Activated T-helper 1 cell treated with anti-CD3 and anti-CD28 coated beads, Interleukin-12 subunit alpha, Interleukin-12 subunit beta, Interleukin-2, Interleukin-4 antibody, amounts not matched to agents 30 ng/mL and 10 ng/mL and 1 ng/mL, durations not matched to agents 14 hours and 24 hours and 36 hours (primary cell): ENCODE measurements around the gene ABO. TPM values are rescaled to one million over a fixed set of nuclear protein-coding genes. Genes with fewer than 3 reads are reported as not detected.
A peak's percentile ranks its signal among the peaks of the same experiment; 100 is the strongest.
"Not testable (repeated sequence)": the region's sequence is repeated elsewhere in the genome, so short reads cannot be mapped to it uniquely, and the experiment has no call there.

Source experiments
- DNase-seq: peaks from one replicate; pipeline ENCODE4 v3.0.0; 2021; ENCODE audit warnings: low spot score
- H3K27ac Mint-ChIP-seq: one replicate; pipeline ENCODE4 v1.8.0; 2021; ENCODE audit warnings: mild to moderate bottlenecking, mixed read lengths
- H3K27me3 Mint-ChIP-seq: one replicate; pipeline ENCODE4 v1.8.0; 2022; ENCODE audit warnings: mild to moderate bottlenecking, moderate library complexity, mixed read lengths; ENCODE audit not compliant: insufficient read depth
- H3K36me3 Mint-ChIP-seq: one replicate; pipeline ENCODE4 v1.8.0; 2021; ENCODE audit warnings: low read depth, mixed read lengths
- H3K4me1 Mint-ChIP-seq: one replicate; pipeline ENCODE4 v1.8.0; 2021; ENCODE audit warnings: low read depth, mixed read lengths
- H3K4me3 Mint-ChIP-seq: one replicate; pipeline ENCODE4 v1.8.0; 2021; ENCODE audit warnings: mild to moderate bottlenecking, moderate library complexity, mixed read lengths
- H3K9me3 Mint-ChIP-seq: one replicate; pipeline ENCODE4 v1.8.0; 2021; ENCODE audit warnings: mixed read lengths
- intact Hi-C: fragments of 100-400 bp; cut with micrococcal nuclease; formaldehyde crosslinking; loops from one replicate; pipeline ENCODE4 v1.15.1; 2024
- total RNA-seq: library from RNA; stranded (reverse); gene quantifications from 2 replicates; pipeline ENCODE4 v1.2.3, GENCODE V29; 2022

Gene ABO
- total RNA-seq, 1 donor from 2014 or later, result 0.60 TPM

DNA sequence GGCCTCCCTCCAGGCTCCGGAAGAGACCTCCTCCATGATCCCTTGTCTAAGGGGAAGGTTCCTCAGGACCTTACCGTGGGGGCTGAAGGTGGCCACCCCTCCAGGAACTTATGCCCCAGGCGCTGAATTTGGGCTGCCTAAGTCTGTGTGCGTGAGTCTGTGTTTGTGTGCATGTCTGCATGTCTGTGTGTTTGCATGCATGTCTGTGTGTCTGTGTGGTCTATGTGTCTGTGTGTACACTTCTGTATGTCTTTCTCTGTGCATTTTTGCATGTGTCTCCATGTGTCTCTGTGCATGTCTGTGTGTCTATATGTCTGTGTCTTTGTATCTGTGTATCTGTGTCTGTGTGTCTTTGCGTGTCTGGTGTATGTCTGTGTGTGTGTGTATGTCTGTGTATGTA, 20.5 kb downstream of the ABO start:
- Mint-ChIP-seq H3K4me3 (no peak overlapping the region), H3K9me3 (no peaks in the 10 kb centered on the region), H3K4me1 (peaks cover 13% of the 10 kb centered on the region), H3K36me3 (peaks cover 2% of the 10 kb centered on the region), H3K27ac (no peak overlapping the region), H3K27me3 (peaks cover 3% of the 10 kb centered on the region)
- no peak for DNase-seq
- intact Hi-C loops, result no loop called here

DNA sequence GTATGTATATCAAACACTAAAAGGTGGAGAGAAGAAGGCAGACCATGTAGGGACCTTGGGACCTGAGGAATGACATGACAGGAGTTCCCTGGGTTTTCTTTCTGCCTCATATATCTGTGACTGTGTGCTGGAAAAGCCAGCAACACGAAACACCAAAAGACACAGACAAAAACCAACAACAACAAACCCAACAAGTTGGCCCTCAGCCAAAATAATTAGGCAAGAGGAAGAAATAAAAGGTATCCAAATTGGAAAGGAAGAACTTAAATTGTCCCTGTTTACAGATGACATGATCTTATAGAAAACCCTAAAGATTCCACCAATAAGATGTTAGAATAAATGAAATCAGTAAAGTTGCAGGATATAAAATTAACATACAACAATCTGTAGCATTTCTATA, 21.7 kb downstream of the ABO start:
- Mint-ChIP-seq H3K27ac (no peak overlapping the region), H3K27me3 (peaks cover 3% of the 10 kb centered on the region), H3K36me3 (peaks cover 2% of the 10 kb centered on the region), H3K4me3 (no peak overlapping the region), H3K9me3 (no peaks in the 10 kb centered on the region), H3K4me1 (peaks cover 23% of the 10 kb centered on the region)
- DNase-seq, result no peak
- intact Hi-C loops, result no loop called here

DNA sequence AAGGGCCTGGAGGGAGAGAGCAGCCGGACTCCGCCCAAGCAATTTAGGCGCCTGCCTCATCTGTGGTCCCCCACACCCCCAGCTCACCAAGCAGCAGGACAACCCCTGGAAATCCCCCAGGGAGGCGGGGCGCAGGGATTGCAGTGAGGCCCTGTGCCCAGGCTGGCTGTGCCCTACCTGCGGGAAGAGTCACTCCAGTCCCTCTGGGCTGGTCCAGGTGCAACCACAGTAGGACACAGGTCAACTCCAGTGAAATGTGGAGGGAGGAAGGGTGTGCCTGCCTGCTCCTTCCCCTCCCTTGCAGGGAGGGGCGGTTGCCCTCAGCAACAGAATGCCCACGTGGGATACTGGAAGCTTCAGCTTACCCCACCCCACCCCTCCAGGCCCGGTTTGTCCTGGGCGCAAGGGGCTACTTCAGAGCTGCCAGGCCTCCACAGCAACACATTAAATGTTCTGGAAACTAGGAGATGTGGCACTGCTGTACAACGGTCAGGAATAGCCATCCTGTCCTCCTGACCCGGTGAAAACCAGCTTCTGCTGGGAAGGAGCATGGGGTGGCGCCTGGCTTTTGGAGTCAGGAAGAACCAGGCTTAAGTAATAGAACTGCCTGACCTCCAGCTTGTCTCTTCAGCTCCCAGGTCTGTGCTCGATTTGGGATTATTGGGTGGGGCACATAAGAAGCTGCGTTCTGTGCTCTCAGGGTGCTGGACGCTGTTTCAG, 22.5 kb downstream of the ABO start:
- H3K27me3 Mint-ChIP-seq, result peaks cover 3% of the 10 kb centered on the region
- no peaks in the 10 kb centered on the region for H3K9me3 Mint-ChIP-seq
- peaks cover 2% of the 10 kb centered on the region for H3K36me3 Mint-ChIP-seq
- peak; percentile 35 for DNase-seq
- H3K4me3 Mint-ChIP-seq, result peak overlapping the region; percentile 43
- intact Hi-C loops, result no loop called here
- H3K4me1 Mint-ChIP-seq, result peaks cover 23% of the 10 kb centered on the region
- H3K27ac Mint-ChIP-seq, result no peak overlapping the region

DNA sequence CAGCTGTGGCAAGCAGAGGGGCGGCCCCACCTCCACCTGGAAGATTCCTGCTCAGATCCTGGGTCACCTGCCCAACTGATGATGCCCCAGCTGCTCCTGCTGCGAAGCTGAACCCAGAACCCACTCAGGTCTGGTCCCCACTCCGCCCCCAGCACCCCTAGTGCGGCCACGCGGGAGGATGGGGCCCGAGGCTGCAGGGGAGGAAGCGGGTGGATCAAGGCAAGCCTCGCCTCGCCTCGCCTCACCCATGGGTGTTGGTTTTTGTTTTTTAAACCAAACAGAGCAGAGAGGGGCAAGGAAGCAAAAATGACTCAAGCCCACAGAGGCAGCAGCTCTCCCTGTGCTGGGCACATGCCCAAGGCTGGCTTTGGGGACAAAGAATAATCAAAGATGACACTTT, 23.2 kb downstream of the ABO start:
- Mint-ChIP-seq H3K4me3 (peak overlapping the region; percentile 43), H3K4me1 (peaks cover 23% of the 10 kb centered on the region), H3K27ac (no peak overlapping the region), H3K27me3 (peaks cover 3% of the 10 kb centered on the region), H3K36me3 (peaks cover 2% of the 10 kb centered on the region), H3K9me3 (no peaks in the 10 kb centered on the region)
- intact Hi-C loops, result no loop called here
- DNase-seq, result peak; percentile 44

DNA sequence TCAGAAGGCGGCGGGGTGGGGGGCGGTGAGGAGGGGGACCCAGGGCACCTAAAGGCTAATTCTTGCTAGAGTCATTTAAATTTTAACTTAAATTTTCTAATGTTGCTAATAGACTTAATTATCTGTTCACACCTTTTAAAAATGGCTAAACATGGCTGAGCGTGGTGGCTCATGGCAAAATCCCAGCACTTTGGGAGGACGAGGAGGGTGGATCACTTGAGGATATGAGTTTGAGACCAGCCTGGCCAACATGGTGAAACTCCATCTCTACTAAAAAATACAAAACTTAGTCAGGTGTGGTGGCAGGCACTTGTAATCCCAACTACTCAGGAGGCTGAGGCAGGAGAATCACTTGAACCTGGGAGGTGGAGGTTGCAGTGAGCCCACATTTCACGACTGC, 23.8 kb downstream of the ABO start:
- H3K4me3 Mint-ChIP-seq, H3K9me3 Mint-ChIP-seq, intact Hi-C loops, DNase-seq, H3K36me3 Mint-ChIP-seq, H3K27ac Mint-ChIP-seq, H3K27me3 Mint-ChIP-seq: not testable (repeated sequence)
- H3K4me1 Mint-ChIP-seq, result peaks cover 23% of the 10 kb centered on the region

DNA sequence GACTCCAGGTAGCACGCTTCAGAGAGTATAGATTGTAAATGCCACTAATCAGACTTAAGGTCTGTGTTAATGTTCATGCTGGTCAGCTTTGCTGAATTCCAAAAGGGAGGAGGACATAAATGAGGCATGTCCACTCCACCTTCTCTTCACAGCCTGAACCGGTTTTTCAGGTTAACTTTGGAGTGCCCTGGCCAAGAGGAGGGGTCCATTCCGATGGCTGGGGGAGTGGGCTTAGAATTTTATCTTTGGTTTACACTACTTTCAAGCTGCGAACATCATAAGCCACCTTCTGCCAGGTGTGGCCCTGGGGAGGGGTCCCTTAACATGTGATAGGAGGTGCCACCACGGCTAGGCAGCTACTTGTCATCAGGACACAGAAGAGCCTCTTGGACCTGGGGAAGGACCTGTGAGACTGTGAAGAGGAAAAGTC, 24.2 kb downstream of the ABO start:
- Mint-ChIP-seq H3K9me3 (no peaks in the 10 kb centered on the region), H3K27ac (no peak overlapping the region), H3K27me3 (peaks cover 3% of the 10 kb centered on the region), H3K4me3 (no peak overlapping the region), H3K36me3 (peaks cover 2% of the 10 kb centered on the region), H3K4me1 (peaks cover 23% of the 10 kb centered on the region)
- no peak for DNase-seq
- intact Hi-C loops, result no loop called here

DNA sequence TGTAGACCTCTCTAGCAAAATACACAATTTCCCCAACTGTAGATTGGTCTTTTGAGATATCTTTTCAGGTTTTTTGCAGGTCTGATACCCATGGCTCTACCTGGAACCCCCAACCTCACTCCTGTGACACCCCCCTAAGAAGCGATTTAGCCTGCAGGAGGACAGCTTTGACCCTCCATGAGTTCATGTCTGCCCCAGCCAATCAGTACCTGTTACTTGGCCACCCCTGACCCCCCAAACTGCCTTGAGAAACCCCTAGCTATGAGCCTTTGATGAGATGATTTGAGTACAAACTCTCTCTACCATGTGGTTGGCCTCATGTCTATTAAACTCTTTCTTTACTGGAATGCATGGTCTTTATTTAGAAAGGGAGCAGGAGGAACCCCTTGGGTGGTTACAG, 25.7 kb downstream of the ABO start:
- Mint-ChIP-seq H3K4me1 (peaks cover 23% of the 10 kb centered on the region), H3K4me3 (no peak overlapping the region), H3K27me3 (peaks cover 8% of the 10 kb centered on the region), H3K27ac (no peak overlapping the region), H3K9me3 (no peaks in the 10 kb centered on the region), H3K36me3 (peaks cover 2% of the 10 kb centered on the region)
- intact Hi-C loops, result no loop called here
- DNase-seq, result no peak

DNA sequence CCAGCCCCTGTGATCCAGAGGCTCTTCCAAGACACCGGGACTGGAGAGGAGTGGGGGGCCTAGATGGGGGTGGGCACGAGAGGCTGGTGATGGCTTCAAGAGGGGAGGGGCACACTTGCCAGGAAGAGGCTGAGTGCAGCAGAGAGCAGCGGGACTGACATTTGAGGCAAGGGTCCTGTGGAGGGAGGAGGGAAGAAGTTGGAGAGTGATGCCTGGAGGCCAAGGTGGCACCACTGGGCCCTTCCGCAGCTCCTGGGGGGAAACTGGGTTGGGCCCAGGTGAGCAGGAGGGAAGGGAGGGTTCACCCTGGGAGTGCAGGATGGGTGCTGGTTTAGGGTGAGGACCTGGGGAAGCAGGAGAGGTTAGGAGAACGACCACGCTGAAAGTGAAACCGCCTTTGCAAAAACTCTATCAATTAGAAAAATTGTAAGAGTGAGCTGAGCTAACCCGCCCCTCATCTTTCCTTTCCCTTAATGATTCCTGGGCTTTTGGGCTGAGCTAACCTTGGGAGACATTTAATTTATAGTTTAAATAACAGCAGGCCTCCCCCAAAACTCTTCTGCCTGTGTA, 26.2 kb downstream of the ABO start:
- no peak for DNase-seq
- H3K9me3 Mint-ChIP-seq, result no peaks in the 10 kb centered on the region
- H3K4me1 Mint-ChIP-seq, result peaks cover 22% of the 10 kb centered on the region
- no peak overlapping the region for H3K27ac Mint-ChIP-seq
- peaks cover 8% of the 10 kb centered on the region for H3K27me3 Mint-ChIP-seq
- peaks cover 2% of the 10 kb centered on the region for H3K36me3 Mint-ChIP-seq
- intact Hi-C loops, result no loop called here
- H3K4me3 Mint-ChIP-seq, result no peak overlapping the region

DNA sequence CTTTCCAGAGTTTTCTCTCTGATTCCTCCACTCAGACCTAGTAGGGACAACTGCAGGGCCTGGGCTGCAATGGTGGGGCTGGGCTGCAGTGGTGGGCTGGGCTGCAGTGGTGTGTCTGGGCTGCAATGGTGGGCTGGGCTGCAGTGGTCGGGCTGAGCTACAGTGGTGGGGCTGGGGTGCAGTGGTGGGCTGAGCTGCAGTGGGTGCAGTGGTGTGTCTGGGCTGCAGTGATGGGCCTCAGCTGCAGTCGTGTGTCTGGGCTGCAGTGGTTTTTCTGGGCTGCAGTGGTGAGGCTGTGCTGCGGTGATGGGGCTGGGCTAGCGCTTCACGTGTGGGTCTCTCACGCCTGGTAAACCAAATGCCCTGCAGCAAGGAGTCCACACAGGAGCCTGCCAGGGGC, 27.4 kb downstream of the ABO start:
- Mint-ChIP-seq H3K36me3 (peaks cover 2% of the 10 kb centered on the region), H3K27ac (no peak overlapping the region), H3K4me1 (peaks cover 12% of the 10 kb centered on the region), H3K9me3 (no peaks in the 10 kb centered on the region), H3K4me3 (no peak overlapping the region), H3K27me3 (peaks cover 8% of the 10 kb centered on the region)
- no peak for DNase-seq
- intact Hi-C loops, result no loop called here

DNA sequence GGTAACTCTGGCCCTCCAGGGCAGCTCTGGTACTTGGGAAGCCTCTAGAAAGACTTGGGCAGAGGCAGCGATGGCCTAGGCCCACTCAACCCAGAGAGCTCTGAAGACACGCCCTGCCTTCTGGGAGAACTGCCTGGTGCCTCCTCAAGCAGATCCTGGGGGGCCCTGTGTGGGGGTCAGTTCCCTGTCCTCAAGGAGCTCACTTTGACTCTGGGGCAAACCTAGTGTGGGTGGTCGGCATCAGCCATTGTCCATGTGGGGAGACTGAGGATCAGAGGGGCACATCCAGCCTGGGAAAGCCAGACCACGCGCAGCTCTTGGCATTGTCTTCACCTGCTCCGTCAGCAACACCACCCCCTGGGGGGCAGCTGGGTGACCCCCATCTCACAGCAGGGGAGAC, 28.0 kb downstream of the ABO start:
- H3K27ac Mint-ChIP-seq, result no peak overlapping the region
- no peak for DNase-seq
- no peaks in the 10 kb centered on the region for H3K9me3 Mint-ChIP-seq
- intact Hi-C loops, result no loop called here
- peaks cover 12% of the 10 kb centered on the region for H3K27me3 Mint-ChIP-seq
- H3K4me3 Mint-ChIP-seq, result no peak overlapping the region
- H3K4me1 Mint-ChIP-seq, result peaks cover 12% of the 10 kb centered on the region
- peaks cover 2% of the 10 kb centered on the region for H3K36me3 Mint-ChIP-seq

DNA sequence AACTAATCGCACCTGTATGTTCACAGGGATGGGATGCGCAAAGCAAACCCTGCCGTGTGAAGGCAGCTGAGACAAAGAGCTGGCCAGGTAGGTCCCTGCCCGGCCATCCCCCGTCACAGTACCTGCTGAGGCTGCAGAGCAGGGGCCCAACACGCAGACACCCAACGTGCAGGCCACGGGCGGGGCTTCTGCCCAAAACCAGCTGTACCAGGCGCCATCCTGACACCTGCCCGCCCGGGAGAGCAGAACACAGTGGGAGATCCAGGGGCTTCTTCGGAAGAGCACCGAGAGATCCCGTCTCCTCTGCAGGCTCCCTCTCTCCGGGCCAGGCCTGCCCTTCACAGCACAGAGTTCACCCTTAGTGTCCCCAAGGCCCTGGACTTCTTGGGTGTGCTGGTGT, 28.4 kb downstream of the ABO start:
- H3K27ac Mint-ChIP-seq, result no peak overlapping the region
- DNase-seq, result no peak
- no peak overlapping the region for H3K4me3 Mint-ChIP-seq
- H3K9me3 Mint-ChIP-seq, result no peaks in the 10 kb centered on the region
- H3K27me3 Mint-ChIP-seq, result peaks cover 12% of the 10 kb centered on the region
- H3K4me1 Mint-ChIP-seq, result peaks cover 12% of the 10 kb centered on the region
- intact Hi-C loops, result no loop called here
- H3K36me3 Mint-ChIP-seq, result peaks cover 2% of the 10 kb centered on the region

DNA sequence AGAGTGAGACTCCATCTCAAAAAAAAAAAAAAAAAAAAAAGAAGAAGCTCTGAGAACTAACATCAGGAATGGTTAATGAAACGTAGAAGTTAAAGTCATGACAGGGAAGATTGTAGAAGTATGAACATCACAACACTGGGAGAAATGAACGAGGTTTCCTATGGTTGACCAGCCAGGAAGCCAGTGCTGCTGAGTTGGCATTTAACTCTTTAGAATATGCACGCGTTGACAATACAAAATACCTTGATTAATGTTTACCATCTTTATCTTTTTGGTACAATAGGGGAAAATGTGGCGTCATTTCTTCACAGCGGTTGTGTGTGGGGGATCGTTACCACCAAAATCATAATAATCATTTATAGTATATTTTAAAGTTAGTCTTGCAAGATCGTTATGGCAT, 32.0 kb downstream of the ABO start:
- DNase-seq, result no peak
- Mint-ChIP-seq H3K4me3 (no peak overlapping the region), H3K27ac (no peak overlapping the region), H3K36me3 (no peaks in the 10 kb centered on the region), H3K4me1 (peaks cover 8% of the 10 kb centered on the region), H3K9me3 (no peaks in the 10 kb centered on the region), H3K27me3 (peaks cover 15% of the 10 kb centered on the region)
- intact Hi-C loops, result no loop called here

DNA sequence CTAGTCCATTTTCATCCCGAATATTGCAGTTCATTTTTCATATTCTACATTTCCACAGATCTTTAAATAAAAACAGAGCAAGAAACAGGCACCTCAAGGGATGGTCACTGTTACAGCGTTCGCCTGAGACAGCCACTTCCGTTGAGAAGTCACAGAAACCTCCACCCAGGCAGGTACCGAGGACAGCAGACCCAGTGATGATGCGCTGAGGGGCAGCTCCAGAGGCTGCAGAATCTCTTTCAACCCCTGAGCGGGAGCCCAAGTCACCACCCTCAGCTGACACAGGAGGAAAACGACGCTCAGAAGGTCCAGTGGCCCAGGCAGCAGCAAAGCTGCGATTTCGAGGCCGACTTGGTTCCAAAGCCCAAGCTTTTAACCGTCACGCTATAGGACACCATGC, 32.8 kb downstream of the ABO start:
- no peaks in the 10 kb centered on the region for H3K36me3 Mint-ChIP-seq
- H3K4me3 Mint-ChIP-seq, result no peak overlapping the region
- intact Hi-C loops, result no loop called here
- peaks cover 19% of the 10 kb centered on the region for H3K27me3 Mint-ChIP-seq
- peaks cover 14% of the 10 kb centered on the region for H3K4me1 Mint-ChIP-seq
- no peak overlapping the region for H3K27ac Mint-ChIP-seq
- H3K9me3 Mint-ChIP-seq, result no peaks in the 10 kb centered on the region
- no peak for DNase-seq
